Amniotic epithelial cell (primary cell): ENCODE results near the gene ALPI.

Experiments used
- DNase-seq: peaks from one replicate; pipeline ENCODE4 v3.0.0-alpha.2; 2010; ENCODE audit warnings: low read depth

ALPI gene

DNA sequence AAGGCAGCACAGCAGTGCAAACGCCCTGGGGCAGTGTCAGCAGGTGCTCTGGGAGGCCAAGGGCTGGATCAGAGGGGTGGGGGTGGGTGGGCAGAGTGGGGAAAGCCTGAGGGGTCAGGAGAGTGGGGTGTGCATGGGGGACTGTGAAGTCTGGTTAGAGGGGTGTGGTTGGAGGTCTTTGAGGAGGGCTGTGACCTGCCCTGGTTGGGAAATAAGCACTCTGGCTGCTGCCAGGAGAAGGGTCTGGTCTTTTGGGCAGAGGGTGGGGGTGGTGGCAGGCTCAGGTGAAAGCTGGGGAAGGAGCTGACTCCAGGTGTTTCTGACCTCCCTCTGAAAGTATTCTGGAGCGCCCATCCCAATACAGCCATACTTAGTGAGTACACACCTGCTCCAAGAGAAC is 4.2 kb downstream of the ALPI start:
- no peak for DNase-seq

DNA sequence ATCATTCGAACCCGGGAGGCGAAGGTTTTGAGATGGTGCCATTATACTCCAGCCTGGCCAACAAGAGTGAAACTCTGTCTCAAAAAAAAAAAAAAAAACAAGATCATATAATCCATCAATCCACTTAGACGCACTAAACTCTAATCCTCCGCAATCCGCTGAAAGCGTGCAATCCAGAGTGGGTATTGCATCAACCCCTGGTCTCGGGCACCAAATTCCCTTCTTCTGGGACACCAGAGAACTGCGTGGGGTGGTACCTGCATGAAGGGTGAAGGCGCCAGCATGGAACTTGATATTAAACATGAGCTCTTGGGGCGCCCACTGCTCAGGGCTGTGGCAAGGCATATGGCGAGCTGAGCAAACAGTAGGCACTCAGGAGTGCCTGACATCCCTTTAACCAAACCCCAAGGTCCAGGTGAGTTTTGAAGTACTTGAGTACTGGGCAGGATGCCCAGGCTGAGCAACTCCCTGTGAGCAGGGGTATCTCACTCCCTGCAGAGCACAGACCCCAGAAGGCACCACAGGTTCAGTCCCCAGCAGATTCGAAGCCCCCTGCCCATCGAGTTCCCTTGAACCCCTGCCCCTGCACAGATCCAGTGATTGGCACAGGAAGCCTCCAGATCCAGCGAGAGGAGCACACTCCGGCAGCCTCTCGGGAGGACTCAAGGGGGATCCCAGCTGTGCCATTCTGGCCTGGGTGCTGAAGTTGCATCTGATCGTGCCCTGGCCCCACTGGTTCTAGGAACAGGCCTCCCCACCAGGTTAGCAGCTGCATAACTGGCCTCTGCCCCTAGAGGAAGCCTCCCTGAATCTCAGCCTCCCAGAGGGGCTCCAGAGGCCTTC is 8.0 kb downstream of the ALPI start:
- DNase-seq, result no peak

DNA sequence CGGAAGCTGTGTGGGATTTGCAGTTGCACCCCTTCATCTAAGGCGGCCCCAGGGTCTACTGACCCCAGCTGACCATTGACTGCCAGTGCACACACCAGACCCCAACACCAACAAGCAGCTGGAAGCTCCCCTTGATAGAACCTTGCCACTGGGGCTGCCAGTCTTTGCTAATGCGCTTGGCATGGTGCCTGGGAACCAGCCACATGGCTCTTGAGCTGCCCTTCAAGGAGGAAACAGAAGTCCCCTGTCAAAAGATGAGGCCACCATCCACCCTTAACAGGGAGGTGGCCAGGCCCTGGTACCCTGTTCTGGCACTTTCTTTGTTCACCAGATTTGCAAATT is 8.6 kb downstream of the ALPI start:
- no peak for DNase-seq

DNA sequence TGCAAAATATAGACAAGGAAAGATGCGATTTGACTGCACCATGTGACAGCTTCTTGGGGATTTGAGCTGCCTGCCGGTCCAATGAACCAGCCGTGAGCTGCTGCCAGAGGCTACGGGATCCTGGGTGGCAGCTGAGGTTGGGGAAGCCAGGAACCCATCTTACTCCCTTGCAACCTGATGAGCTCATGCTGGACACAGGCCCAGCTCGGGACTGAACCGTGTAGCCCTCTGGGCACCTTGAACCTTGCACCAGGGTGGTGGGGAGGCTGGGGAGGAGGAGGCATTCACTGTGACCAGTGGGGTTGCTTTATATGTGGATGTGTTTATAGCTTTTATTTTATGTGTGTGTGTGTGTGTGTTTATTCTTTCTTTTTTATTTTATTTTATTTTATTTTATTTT is 9.1 kb downstream of the ALPI start:
- DNase-seq, result no peak

DNA sequence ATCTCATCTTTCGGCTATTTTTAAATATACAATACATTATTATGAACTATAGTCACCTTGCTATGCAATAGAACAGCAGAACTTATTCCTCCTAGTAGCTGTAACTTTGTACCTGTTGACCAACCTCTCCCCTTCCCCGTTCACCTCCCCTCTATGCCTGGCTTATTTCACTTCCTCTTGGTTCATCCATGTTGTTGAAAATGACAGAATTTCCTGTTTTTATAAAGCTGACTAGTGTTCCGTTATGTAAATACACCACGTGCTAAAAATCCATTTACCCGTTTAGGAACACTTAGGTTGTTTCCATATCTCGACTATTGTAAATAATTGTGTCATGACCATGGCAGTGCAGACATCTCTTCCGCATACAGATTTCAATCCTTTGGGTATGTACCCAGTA is 10.3 kb downstream of the ALPI start:
- no peak for DNase-seq

DNA sequence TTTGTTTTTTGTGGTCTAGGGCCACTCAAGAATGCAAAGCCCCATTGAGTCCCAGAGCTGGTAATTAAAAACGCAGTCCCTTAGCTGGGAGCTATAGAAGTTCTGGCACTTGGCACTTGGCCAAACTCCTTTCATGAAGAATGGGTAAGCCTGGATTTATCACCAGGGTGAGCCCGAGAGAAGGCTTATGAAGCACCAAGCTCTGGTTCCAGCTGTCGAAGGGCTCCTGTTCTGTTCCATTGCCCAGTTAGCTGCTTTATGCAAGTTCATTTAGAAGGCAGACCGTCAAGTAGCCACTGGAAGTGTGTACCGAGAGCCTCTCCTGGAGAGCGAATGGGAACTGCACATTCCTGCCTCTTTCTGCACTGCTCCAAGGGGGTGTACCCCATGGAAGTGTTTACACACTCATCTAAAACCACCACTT is 17.5 kb downstream of the ALPI start:
- DNase-seq, result peak; percentile 18

DNA sequence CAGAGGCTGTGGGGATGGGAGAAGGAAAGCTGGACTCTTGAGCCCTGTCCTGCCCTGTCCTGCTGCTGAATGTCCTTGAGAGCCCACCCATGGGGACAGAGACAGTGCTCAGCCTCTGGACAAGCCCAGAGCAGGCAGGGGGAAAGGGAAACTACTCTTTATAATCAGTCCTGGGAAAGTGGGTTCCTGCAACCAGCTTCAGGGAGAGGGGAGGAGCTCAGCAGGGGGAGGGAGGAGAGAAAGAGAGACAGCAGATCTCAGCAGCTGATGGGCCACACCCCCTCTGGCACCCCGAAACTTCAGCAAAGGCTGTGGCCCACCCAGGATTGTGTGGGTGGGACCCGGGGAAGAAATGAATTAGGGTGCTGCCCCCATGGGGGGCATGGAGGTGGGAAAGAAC is 20.1 kb downstream of the ALPI start:
- no peak for DNase-seq

DNA sequence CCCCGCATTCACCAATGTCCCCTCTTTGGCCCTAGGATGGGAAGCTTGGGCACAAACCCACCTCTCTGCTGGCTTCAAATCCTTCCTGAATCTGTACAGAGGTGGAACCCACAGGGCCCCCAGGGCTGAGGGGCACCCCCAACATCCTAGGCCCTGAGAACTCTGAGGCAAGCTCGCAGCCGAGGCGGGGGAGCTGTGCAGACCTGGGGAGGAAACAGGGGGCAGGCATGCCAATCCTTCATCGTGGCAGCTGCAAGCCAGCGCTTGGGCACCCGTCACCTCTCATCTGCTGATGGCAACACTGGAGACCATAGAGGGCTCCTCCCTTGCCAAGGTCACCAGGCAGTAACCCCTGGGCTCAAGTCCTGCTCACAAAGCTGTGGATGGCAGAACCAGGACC is 20.8 kb downstream of the ALPI start:
- DNase-seq, result no peak

DNA sequence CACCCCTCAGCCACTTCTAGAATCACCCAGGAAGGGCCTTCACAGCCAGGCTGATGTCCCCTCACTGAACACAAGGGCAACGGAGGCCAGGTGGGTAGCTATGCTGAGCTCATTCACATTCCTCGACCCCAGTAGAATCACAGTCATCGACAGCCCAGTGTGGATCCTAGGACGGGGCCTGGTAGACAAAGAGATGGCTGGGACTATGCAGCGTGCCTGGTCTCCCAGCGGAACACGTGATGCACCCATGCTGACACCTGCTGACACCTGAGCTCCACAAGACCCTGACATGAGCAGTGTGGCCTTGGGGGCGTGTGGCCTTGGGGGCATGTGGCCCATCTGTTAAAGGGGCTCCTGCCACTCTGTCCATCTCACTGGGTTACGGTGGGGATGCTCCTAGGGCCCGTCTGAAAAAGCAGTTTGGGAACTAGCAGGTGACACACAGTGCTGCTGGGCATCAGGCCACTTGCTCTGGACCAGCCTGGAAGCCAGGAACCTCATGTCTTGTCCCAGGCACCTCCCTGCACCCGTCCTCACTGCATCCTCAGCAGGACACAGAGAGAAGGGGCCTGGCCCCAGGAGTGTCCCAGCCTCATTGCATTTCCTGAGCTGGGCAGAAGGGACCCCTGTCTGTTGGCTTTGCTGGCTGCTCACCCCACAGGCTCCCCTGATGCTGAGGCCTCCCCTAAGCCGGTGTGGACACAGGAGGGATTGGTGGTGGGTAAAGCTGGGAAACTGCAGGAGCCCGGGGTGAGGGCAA is 22.0 kb downstream of the ALPI start:
- no peak for DNase-seq

DNA sequence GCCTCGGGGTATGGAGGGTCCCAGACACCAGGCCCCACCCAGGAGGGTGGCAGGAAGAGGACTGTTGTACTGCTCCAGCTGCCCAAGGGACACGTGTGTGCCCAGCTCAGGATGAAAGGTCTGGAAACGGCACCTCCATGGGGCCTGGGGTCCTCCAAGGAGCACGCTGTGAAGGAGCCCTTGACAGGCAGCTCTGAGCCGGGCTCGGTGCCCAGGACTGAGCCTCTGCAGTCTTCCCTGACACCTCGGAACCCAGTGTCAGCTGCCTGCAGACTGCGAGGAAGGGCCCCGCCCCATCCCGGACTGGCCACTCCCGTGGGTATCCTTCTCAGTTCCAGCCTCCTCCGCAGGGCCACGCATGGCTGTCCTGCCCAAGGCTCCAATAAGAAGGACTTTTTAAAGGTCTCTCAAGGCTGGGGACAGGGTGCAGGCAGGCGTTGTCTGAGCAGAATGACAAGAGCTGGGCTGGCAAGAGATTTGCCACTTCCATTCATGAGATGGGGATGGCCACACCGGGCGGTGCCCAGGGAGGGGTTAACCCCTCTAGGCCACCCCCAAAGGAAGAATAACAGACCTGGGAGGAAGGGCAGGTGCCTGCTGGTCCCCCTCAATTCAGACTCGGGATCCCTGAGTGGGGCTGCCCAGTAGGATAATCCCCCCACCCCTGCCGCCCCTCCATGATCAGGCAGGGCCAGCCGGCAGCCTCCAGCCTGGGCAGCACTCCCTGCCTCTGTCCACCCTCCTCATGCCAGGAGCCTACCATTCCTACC is 22.8 kb downstream of the ALPI start:
- DNase-seq, result no peak

DNA sequence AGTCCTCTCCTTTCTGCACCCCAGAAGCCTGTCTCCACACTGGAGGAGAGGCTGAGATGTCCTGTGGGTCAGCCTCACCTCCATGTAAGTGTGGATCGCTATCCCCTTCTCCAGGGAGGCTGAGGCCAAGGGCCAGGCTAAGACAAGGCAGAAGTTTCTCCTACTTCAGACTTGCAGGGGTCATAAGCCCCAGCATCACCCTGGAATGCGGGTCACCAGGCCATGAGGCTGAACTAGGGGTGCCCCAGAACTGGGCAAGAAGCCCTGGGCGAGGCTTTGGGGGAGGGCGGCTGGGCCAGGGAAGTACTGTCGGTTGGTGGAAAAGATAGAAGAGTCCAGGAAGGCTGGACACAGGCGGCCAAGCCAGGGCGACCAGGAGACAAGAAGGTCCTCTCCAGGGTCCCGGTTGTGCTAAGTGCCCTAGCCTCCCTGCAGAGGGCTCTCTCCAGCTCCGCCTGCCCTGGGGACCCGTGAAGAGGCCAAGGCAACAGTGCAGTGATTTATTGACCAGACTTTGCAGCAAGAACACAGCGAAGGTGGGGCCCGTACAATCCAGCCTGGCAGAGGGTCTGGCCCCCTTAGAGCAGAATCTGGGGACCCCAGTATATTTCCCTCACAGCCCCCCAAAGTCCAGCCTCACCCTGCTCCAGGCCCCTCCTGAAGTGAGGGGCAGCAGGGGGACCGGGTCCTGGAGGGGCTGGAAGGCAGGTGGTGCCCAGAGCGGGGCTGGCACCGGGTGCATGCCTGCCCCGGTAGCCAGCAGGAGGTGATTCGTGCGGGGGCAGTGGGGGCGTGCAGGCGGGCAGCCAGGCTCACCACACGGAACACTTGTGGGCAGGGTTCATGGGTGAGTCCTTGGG is 23.6 kb downstream of the ALPI start:
- no peak for DNase-seq

DNA sequence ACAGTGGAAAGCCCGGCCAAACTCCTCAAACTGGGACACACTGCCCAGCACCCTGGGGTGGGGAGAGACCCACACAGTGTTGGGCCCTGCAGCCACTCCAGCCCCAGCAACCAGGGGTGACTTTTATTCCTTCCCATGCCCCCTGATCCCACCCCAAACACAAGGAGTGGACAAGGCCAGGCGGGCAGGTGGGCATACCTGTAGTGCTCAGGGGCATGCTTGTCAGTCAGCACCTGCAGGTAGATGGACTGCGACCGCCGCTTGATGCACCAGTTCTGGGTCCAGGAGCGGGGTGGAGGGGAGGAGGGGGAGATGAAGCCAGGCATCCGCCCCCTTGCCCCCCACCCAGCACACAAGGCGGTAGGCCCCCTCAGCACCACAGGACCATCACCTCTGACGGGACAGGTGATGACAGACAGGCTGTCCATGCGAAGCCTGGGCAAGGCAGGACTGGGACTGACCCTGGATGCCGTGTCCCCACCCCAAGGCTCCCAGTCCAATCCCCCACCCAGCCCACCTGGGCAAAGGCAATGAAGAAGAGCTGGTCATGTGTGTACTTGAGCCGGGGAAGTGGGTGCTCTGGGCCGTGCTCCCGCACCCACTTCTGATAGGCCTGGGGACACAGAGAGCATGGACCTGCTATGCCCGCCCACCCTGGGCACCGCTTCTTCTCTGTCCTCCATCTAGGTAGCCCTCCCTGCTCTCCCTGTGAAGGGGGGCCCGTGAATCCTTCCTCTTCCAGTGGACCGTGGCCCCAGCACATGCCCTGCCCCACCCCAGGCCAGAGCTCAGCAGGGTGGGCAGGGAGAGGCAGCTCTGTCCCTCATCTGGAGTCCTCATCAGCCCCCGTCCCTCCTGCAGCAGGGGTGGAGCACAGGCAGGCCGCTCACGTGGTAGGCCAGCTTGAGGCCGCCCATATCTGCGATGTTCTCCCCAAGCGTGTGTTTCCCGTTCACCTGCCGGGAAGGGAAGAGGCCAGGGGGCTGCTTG is 24.5 kb downstream of the ALPI start:
- DNase-seq, result no peak

DNA sequence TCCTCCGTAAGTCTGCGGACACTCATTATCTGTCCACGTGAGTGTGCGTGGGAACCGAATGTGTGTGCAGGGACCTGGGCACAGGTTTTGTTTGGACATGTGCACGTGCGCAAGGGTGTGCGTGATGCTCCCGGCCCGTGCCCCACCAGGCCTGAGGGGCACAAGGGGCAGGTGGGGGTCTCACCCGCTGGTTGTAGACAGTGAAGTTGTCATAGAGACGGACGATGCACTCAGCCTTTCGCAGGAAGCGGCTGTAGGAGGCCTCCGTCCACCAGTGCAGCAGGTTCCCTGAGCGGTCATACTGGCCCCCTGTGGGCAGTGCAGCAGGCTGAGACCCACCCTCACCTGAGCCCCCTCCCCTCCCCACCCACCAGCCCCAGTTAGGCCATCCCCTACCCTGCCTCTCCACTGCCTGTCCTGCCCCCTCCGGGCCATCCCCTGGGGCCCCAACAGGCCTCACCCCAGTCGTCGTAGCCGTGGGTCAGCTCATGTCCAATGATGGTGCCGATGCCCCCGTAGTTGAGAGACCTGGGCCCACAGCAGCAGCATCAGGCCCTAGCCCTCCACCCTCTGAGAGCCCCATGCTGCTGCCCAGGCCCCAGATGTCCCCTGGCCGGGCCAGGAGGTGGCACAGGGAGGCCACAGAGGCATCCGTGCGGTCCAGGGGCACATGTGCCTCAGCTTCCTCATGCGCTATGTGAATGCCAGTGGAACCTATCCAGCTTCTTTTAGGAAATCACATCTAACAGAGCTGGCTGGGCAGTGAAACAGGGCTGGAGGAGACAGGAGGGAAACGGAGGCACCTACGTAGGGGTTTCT is 25.6 kb downstream of the ALPI start:
- no peak for DNase-seq

DNA sequence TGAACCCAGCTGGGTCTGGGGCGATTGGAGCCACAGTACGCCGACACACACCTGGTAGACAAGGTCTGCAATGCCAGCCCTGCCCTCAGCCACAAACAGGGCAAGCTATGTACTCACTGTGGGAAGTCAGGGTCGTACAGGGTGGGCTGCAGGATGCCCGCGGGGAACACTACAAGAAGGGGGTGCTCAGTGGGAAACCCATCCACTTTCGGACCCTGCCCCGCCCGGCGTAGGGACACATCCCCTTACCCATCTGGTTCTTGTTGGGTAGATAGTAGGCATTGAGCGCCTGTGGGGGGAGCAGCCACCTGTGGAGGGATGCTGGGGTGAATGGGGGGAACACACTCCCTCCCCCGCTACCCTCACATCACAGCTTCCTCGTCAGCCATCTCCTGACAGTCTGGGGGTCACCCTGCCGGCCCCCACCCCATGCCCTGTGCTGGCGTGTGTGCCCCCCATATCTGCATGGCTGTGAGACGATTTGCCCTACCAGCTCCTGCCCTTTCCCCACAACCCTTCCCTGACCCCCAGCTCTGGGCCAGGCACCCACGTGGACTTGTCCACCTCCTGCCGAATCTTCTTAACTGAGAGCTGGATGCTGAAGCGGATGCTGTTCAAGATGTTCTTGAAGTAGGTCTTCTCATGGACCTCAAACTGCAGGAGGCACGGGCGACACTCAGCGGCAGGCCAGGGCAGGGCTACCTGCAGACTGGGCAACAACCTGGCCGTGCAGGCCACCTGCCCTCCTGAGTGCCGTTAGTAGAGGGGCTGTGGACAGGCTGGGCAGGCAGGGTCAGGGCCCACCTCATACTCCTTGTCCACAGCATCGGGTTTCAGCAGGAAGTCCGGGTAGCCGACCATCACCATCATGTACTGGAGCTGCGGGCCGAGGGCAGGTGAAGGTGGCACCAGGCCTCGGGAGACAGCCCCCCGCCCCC is 26.6 kb downstream of the ALPI start:
- DNase-seq, result no peak

DNA sequence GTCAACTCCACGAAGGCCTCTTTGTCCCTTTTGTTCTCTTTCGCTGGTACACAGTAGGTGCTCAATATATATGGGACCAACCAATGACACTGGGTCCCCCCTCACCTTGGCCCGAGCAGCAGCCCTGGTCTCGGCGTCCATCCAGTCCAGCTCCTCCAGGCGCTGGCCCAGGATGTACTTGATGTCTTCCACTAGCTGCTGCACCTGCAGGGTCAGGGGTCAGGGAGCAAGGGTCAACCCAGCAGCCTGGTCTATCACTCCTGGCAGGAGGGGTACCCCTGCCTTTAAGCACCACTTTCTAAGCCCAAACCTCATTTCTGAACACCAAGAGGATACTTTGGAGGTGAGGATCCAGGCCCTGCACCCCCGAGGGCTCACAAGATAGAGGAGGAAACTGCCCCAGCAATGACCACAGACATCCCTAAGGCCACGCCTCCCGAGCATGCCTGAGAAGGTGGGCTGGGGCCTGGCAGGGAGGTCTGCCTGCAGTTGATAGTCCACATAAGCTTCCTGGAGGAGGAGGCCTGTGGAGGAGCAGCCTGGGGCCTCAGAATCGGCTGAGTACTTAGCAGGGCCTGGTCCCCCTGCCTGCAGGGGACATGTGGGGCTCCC is 27.5 kb downstream of the ALPI start:
- no peak for DNase-seq

DNA sequence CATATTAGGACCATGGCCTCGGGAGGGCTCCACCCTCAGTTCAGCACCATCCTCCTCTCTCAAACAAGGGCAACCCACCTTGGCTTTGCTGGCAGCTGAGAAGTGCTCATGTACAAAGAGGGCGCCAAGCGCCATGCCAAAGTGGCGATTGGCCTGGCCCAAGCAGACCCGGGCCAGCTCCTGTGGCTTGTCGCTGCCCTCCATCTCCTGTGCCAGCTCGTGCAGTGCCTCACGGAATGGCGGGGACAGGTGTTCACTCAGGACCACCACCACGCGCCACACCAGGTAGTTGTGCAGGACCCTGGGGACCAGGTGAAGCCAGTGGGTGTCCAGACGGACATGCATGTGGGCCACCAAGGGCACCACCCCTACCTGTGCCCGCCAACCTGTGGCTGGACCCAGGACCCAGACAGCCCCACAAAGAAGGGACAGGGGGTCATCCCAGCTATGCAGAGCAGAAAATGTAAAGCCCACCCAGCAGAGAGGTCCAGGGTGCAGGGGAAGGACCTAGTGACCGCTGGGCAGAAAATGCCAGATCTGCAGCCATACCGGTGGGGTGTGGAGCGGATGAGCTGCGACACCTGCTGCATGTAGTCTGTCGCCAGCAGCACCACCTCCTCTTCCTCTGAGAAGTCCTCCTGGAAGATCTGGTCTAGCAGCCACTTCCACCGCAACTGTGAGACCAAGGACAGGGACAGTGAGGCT is 28.1 kb downstream of the ALPI start:
- no peak for DNase-seq

DNA sequence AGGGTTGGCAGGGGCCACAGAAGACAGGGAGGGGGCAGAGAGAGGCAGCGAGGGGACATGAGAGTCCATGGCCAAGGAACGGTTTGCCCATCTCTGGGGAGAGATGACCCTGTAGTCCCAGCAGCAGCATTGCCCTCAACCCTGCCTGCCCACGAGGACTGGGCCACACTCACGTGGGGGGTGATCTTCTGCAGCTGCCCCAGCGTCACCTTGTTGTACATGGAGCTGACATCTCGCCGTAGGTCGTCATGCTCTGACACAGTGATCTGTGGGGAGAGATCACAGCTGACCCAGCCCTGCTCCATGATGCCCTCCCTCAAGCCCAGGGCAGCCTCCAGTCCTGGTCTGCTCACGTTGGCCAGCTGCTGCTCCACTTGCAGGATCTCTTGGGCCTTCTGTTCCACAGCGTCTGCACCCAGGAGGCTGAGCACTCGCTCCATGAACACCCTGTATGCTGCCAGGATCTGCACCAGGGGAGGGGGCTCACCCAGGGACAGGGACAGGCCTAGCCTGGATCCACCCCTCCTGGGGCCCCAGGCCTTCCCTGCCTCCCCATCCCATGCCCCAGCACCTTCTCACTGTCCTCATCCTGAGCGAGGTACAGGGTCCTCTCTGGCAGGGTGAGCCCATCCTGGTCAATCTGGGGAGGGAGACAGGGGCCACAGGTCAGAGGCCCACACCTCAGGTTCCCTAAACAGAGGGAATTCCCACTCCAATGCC is 28.8 kb downstream of the ALPI start:
- DNase-seq, result no peak
